ENCODE data around the gene CCDC18. TPM values are rescaled to one million over a fixed set of nuclear protein-coding genes. Genes with fewer than 3 reads are reported as not detected.

The CCDC18 gene
- total RNA-seq, 4 donors from 2014 or later: 1.4 to 4.6 (median 1.8) TPM

DNA sequence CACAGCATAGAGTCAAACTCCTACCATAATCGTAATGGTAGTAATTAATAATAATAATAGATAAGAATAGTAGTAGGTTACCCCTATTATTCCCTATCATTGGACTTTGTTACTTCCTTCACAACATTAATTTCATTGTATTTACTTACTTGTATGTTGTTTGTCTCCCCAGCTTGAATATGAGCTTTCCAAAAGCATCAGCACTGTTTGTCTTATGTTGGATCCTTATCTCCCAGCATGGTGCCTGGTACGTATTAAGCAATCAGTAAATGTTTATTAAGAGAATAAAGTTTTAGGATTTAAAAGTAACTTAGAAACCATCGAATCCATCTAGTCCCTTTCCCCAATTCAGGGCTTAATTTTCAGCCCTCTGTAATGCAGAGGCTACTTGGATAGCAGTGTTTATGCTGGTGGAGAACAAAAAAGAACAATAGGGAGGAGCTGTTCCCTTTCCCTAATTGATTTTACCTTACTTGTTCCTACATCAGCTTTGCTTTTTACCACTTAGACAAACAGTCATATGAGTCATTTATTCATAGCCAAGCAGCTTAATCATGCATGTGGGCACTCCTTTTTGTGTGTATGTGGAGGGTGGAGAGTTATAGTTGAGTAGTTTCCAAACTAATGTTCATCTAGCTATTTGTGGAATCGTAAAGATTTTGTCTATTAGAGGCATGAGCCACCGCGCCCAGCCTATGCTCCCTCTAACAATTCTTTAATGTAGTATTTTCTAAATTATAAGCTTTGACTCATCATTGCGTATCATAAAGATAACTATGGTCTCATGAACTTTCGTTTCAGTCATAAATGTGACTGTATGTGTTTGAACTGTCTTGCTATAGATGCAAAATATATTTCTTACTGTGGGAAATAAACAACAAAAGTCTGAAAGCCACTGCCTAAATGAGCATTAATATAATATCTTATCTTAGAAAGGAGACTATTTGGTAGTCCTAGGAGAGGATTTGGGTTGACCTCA lies 144.3 kb downstream of the CCDC18 start:
- Histone ChIP-seq H3K4me3 (no peak overlapping the region), H3K27me3 (no peaks in the 10 kb centered on the region), H3K36me3 (peaks cover 0 to 14% (median 0%) of the 10 kb centered on the region in 4 donors), H3K27ac (replicated peaks in 1 of 4) (no peak overlapping the region), H3K4me1 (peaks cover 0 to 11% (median 8%) of the 10 kb centered on the region in 4 donors), H3K9me3 (no peaks in the 10 kb centered on the region)
- intact Hi-C loops (cut with DNase I): no loop called here
- TF ChIP-seq EP300 (IDR thresholded peaks at IDR 0.05) (no peak), POLR2AphosphoS5 (IDR thresholded peaks at IDR 0.05) (no peak), POLR2A (IDR thresholded peaks at IDR 0.05; ENCODE audit: low read depth) (no peak)
- TF ChIP-seq, protein P1, sequence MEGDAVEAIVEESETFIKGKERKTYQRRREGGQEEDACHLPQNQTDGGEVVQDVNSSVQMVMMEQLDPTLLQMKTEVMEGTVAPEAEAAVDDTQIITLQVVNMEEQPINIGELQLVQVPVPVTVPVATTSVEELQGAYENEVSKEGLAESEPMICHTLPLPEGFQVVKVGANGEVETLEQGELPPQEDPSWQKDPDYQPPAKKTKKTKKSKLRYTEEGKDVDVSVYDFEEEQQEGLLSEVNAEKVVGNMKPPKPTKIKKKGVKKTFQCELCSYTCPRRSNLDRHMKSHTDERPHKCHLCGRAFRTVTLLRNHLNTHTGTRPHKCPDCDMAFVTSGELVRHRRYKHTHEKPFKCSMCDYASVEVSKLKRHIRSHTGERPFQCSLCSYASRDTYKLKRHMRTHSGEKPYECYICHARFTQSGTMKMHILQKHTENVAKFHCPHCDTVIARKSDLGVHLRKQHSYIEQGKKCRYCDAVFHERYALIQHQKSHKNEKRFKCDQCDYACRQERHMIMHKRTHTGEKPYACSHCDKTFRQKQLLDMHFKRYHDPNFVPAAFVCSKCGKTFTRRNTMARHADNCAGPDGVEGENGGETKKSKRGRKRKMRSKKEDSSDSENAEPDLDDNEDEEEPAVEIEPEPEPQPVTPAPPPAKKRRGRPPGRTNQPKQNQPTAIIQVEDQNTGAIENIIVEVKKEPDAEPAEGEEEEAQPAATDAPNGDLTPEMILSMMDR (IDR thresholded peaks at IDR 0.05): no peak
- DNase-seq (ENCODE audit: extremely low spot score): no peak
- WGBS: 81% methylated on average over 8 of the region's 8 CpGs

Small RNA genes lying within 50 kb of the gene (small RNA-seq; reads per million reads assigned to genes)
- gene AC126124.1: 0 reads per million in 3 donors
- gene AL139421.1: 0 reads per million in 3 donors

Other genes with a start within 250 kb of the CCDC18 start
- 10 to 100 TPM; 21.5 to 35.3 (median 32.7) TPM for gene DIPK1A, start 219.3 kb upstream of the CCDC18 start, total RNA-seq
- gene MTF2, start 101.4 kb upstream of the CCDC18 start, total RNA-seq: 10 to 100 TPM in 2 of 4 donors, 1 to 10 TPM in 2; 7.1 to 13.4 (median 9.9) TPM
- gene TMED5, start 311 bp upstream of the CCDC18 start, total RNA-seq: 10 to 100 TPM; 45.7 to 72.6 (median 59.2) TPM
- gene DR1, start 165.2 kb downstream of the CCDC18 start, total RNA-seq: 10 to 100 TPM; 20.3 to 32.5 (median 27.5) TPM

Data from esophagus muscularis mucosa (tissue), 4 donors.